CD1c-positive myeloid dendritic cell (primary cell): ENCODE data around the gene AOC1.
"Not testable (repeated sequence)": the region's sequence is repeated elsewhere in the genome, so short reads cannot be mapped to it uniquely, and the experiment has no call there.

Experiments used
- DNase-seq: peaks from one replicate; pipeline ENCODE4 v3.0.0-alpha.2; 2016; ENCODE audit errors: extremely low spot score

Gene AOC1, protein sequence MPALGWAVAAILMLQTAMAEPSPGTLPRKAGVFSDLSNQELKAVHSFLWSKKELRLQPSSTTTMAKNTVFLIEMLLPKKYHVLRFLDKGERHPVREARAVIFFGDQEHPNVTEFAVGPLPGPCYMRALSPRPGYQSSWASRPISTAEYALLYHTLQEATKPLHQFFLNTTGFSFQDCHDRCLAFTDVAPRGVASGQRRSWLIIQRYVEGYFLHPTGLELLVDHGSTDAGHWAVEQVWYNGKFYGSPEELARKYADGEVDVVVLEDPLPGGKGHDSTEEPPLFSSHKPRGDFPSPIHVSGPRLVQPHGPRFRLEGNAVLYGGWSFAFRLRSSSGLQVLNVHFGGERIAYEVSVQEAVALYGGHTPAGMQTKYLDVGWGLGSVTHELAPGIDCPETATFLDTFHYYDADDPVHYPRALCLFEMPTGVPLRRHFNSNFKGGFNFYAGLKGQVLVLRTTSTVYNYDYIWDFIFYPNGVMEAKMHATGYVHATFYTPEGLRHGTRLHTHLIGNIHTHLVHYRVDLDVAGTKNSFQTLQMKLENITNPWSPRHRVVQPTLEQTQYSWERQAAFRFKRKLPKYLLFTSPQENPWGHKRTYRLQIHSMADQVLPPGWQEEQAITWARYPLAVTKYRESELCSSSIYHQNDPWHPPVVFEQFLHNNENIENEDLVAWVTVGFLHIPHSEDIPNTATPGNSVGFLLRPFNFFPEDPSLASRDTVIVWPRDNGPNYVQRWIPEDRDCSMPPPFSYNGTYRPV

DNA sequence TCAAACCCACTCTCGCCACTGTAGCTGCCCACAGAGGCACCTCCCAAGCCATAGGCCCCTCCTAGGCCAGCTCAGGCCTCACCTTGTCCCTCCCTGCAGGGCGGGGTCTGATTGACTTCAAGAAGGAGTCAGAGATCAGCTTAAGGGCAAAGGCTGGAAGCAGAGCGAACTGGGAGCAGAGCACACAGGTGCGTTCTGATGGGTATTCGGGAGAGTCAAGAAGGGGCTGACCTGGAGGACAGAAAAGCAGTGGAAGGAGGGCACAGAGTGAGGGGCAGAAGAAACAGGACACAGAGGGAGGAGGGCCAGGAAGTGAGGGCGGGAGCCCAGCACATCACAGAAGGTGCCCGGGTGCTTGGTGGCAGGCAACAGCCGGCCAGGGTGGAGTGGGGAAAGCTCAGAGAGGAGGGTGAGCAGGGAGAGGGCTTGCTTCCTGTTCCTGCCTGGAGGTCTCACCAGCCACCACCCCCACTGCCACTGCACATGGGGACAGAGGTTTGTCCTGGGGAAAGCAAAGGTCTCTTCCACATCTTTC lies at the start of gene AOC1:
Gene AOC1 (plus strand): TSS at position 147 of the 535 bp plus-strand sequence. CDS start 3,954 bp downstream, outside the sequence.
- peak; percentile 44 for DNase-seq

DNA sequence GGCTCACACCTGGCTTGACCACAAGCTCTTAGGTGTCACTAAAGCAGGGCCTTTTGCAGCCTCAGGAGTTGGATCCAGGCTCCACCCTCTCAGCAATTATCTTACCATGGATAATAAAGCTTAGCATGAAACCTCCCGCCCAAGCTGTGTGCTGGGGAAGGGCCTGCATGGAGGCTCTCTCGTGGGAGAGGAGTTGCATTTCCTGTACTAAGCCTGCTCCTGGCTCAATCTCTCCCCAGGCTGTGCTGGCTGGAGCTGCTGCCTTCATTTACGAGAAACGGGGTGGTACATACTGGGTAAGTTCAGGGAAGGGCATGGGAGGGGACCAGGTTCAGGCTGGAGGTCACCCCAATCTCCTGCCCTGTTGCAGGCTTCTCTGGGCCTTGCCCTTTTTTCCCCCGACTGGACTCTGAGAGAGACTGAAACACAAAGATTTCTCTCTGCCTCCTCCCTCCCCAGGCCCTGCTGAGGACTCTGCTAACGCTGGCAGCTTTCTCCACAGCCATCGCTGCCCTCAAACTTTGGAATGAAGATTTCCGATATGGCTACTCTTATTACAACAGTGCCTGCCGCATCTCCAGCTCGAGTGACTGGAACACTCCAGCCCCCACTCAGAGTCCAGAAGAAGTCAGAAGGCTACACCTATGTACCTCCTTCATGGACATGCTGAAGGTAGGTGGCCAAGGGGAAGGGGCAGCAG lies 49.0 kb upstream of the AOC1 start:
- DNase-seq, result no peak

DNA sequence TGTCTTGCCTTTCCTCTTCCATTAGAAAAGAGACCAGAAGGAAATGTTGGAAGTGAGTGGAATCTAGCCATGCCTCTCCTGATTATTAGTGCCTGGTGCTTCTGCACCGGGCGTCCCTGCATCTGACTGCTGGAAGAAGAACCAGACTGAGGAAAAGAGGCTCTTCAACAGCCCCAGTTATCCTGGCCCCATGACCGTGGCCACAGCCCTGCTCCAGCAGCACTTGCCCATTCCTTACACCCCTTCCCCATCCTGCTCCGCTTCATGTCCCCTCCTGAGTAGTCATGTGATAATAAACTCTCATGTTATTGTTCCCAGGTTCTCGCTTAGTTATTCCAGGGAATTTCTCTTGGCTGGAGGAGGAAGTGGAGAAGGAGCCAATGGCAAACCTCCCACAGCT lies 47.5 kb upstream of the AOC1 start:
- no peak for DNase-seq

DNA sequence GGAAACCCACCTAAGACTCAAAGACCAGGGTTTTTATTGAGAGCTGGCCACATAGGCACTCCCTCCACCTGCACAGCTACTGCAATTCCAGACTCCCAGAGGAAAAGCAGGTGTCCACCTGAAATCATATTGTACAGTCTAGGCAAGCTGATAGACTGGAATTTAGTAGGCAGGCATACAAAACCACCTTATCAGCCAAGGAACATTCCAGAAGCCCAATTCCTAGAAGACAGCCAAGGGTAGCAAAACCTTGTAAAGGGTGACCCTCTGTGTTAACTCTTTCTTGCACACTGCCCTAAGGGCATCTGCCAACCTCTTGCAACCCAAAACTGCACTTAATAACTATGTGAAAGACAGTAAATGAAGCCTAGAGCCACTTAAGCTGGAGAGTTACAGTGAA lies 46.5 kb upstream of the AOC1 start:
- no peak for DNase-seq

DNA sequence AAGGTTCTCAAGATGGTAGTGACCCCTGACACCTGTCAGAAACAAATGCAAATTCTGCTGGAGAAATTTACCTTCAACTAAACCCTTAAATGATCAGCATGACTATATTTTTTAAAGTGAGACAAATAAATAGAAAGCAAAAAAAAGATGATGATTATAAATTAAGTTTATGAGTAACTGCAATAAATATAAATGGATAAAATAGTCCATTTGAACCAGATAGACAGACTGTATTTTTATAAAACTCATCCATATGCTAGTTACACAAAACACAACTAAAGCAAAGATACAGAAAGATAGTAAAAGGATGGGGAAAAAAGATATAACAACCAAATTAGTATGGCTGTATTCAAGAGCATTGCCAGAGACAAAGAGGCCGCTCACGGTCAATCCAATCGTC lies 45.9 kb upstream of the AOC1 start:
- no peak for DNase-seq

DNA sequence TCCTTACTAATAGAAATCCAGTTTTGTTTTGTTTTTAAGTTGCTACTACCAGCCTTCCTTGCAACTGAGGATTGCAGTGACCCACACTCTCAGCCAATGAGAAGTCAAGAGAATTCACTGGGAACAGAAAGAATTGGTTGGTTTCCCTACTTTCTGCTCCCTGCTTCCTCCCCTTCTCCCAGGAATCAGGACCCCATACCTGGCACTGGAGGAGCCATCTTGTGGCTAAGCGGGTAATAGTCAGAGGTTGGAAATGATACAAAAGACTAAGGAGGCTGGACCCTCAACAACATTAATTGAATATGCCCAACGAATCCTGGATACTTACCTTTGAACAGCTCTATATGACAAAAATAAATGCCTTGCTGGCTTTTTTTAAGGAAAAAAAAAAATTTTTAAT lies 45.5 kb upstream of the AOC1 start:
- DNase-seq, result no peak

DNA sequence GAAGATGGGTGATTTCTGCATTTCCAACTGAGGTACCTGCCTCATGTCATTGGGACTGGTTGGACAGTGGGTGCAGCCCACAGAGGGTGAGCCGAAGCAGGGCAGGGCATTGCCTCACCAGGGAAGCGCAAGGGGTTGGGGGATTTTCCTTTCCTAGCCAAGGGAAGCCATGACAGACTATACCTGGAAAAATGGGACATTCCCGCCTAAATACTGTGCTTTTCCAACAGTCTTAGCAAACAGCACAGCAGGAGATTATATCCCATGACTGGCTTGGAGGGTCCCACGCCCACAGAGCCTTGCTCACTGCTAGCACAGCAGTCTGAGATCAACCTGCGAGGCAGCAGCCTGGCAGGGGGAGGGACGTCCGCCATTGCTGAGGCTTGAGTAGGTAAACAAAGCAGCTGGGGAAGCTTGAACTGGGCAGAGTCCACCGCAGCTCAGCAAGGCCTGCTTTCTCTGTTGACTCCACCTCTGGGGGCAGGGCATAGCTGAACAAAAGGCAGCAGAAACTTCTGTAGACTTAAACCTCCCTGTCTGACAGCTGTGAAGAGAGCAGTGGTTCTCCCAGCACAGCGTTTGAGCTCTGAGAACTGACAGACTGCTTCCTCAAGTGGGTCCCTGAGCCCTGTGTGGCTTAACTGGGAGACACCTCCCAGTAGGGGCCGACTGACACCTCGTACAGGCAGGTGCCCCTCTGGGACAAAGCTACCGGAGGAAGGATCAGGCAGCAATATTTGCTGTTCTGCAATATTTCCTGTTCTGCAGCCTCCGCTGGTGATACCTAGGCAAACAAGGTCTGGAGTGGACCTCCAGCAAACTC lies 44.5 kb upstream of the AOC1 start:
- DNase-seq, result not testable (repeated sequence)

DNA sequence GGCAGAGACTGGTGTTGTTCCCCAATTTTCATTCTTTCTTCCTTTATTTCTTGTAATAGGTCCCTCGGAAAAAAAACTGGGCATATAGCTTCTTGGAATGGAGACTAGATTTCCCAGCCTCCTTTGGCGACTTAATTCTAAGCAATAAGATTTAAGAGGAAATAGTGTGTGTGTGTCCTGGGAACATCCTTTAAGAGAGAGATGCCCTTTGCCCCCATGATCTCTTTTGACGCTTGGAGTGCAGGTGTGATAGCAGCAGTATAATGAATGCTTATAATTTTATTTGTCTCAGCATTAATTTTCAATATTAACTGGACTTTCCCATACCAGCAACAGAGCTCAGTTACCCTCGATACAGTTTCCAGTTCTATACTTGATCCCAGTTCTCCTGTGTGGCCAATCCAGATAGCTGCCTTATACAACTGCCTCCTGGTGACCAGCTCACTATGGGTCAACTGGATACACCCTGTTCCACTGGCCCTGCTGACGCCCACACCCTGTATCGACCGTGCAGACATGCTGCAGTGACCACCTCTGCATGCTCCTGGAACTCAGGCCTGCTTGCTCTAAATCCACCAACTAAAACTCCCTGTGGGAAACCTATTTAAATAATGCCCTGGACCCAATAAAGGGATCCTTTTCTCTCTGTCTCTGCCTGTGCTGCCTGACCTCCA lies 37.9 kb upstream of the AOC1 start:
- no peak for DNase-seq

DNA sequence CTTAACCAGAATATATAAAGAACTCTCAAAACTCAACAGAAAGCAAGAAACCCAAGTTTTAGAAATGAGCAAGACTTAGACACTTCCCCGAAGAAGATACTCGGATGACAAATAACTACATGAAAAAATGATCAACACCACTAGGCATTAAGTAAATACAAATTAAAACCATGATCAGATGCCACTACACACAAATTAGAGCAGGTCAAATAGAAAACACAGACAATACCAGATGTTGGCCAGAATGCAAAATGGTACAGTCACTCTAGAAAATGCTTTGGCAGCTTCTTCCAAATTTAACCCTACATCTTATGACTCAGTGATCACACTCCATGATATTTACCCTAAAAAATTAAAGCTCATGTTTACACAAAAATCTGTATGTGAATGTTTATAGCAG lies 33.3 kb upstream of the AOC1 start:
- no peak for DNase-seq

DNA sequence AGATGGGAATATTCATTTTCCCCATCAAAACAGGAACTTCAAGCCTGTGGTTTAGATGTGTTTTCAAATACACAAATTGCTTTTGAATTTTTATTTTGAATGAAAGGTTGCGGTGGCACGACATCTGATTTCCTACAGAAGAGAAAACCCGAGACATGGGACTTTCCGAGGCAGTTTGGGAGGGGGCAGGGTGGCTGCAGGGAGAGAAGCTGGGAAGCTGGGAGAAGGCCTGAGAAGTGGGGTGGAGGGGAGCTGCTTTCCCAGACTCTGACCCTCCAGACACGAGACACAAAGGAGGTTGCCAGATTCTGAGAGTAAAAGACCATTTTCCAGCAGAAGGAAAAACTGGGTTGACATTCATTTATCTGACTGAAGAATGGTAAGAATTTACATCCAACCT lies 32.2 kb upstream of the AOC1 start:
- DNase-seq, result no peak

DNA sequence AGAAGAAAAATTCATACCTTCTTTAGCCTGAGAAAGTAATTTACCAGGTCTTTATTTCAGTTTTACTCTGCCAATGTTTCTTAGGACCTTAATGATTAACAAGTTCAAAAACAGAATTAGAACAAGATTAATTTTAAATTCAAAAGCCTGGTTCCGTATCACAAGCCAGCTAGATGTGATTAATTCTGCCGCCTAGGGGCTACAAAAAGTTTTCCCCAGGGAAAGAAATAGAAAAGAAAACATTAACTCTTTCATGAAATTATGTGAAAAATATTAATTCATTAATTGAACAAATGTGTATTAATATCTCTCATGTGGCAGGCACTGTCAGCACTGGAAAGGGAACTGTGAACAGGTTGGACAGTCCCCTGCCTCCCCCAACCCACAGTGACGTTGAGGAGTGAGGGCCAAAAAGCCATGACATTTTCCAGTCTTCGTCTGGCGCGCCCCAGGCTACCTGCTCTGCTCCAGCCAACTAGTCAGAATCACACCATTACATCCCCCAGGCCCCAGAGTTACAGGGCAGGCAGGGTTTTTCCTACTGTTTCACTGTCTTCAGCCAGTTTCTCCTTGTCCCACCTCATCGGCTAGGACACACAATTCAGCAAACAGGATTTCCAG lies 31.6 kb upstream of the AOC1 start:
- no peak for DNase-seq

DNA sequence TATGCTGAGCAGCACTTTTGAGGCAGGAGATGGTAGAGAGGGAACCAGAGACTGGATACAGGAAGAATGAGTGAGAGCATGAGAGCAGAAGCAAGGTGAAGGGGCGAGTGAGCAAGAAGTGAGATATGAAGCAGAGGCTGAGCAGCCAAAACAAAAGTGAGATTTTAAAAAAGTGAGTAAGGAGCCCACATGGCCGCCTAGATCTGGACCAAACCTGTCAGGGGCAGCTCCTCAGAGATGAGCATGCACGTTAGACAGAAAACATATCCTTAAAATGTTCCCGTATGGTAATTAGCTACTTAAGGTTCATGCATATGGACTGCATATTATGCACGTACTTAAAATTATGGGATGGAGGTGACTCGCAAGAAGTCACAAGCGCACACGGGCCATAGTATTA lies 29.3 kb upstream of the AOC1 start:
- no peak for DNase-seq

DNA sequence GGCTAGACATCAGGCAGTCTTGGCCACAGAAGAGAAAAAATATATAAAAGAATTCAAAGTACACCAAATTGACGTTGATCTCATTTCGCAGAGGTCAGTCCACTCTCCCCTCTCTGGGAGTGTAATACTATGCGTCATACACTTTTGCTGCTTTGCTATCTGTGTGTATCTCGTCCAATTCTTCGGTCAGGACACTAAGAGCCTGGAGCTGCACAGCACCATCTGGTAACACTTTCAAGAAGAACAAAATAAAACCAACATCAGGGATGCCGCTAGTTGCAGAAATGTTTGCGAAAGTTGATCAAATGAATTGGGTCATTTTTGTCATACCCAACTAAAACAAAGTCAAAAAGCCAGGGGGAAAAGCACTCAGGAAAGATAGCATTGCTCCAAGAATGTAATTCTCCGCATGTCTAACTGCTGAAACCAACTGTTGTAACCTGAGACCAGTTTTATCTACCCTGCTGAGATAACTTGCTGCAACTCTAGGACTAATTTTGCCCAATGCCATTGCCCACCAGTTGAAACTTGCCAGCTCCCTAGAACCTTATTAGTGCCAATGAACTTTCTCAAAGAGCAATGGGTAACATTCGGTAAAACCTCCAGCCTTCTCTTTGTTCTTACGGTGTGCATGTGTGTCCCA lies 28.7 kb upstream of the AOC1 start:
- no peak for DNase-seq

DNA sequence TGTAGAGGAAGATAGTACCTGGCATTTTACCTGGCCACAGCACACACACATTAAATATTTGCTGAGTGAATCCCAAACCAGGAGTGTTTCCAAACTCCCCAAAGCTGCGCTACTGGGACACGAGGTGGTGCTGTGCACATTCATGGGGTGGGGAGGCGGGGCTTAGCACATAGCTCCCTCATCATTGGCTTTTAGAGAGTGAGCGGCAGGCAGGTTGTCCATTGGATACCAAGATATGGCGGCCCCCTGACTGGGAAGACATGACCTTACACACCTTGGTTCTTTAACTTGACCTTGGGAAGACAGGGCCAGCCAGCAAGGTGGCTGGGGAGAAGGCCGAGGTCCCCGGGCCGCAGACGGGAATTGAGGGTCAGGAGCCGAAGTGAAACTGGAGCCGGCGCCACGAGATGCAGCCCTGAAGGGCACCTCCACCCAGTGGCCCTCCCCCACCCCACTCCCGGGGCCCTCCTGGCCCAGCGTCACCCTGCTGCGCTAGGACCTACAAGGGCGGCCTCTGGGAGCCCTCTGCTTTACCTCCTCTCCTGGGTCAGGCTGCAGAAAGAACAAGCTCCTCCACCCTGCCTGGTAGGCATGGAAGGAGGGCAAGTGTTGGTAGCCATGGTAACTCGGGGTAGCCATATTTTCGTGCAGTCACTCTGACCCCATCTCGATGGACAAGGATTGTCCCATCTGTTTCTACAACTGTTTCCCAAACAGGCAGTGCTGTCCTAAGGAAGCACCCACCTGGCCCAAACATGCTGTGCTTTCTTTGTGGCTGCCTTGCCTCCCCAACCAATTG lies 27.7 kb upstream of the AOC1 start:
- DNase-seq, result no peak

DNA sequence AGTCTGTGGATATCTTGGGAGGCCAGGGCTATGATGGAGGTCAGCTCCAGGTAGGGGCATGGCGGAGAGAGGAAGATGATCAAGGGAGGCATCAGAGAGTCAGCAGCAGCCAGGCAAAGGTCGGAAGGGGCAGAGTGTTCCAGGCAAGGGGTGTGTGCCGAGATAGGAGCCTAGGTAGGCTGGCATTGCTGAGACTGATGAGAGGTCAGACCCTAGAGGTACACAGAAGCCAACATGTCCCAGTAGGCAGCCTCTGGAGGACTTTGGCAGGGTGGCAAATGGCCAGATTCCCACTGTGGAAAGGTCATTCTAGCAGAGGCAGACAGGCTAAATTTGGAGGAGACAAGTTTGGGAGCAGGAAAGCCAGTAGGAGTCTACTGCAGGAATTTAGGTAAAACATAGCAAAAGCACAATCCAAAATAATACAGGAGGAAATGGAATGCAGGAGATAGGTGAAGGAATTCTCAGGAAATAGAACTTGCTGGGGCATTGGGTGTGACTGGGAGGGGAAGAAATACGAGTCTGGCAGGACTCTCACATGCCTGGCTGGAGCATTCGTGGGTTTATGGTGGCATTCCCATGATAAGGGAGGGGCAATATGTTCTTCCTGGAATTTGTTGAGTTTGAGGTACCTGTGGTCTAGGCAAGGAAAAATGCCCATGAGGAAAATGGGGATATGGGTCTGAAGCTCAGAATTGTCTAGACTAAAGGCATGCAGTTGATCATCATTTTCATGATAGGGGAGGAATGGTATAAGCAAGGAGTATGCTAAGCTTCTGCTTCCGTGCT lies 26.1 kb upstream of the AOC1 start:
- DNase-seq, result no peak

DNA sequence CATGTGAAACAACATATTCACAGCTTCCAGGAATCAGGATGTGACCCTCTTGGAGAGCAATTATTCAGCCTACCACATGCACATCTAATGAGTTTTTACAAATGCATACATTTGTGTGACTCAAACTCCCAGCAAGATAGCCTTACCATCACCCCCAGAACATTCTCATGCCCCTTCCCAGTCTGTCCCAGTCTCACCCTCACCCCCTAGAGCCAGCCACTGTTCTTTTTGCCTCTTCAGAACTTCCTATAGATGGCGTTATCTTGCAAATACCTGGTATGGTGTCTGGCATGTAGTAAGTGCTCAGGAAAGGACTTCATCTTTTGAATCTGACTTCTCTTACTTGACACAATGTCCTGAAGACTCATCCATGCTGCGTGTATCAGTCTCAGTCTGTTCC lies 23.9 kb upstream of the AOC1 start:
- no peak for DNase-seq

DNA sequence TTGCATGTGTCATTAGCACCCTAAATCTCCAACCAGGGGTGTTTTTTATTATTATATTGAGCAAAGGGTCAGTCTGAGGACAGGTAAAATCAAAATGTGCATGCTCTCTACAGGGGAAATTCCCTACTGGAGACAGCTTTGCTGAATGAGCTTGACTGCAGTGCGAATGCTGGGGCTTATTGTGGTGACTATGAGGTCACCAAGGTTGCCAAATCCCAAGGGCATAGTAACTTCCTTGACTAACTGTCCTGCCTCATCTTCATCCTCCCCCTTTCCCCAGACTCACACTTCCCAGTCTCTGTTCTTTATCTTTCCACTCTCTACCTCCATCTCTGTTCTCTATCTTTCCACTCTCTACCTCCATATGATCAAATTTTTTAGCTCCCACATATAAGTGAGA lies 22.9 kb upstream of the AOC1 start:
- DNase-seq, result peak; percentile 16

DNA sequence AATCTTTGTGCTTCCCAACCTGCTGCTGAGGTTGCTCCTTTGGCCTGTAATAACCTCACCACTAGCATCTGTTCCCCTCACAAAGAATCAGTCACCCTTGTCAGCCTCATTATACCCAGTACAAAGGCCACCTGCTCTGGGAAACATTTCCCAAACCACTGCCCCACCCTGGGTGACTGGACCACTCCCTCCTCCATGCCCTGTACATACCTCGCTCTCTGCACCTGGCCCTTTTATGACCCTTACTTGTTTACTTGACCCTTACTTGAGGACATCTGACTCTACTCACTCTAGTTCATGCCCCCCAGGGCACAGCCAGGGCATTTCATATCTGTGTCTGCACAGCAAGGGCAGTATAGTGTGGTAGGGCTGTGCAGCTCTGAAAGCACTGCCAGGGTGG lies 21.4 kb upstream of the AOC1 start:
- no peak for DNase-seq
